ENCODE results near the gene SPRED2.

DNA sequence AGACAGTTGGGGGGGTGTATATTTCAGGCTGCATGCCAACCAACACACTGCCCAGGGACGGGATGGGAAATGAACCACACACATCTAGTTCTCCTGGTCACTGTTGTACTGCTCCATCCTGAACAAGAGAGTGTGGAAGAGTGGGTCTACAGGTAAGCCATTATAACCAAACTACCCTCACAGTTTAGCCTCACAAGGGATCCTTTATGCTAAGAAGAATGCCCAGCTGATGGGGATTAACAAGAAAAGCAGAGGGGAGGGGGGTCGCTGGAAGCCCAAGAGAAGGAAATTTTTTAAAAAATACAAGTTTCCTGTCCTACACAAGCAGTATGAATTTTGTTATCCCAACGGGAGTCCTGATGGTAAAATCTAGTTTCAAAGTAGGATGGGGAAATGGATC, 16.1 kb downstream of the SPRED2 start:
- no peak for TF ChIP-seq POLR2A (IDR thresholded peaks at IDR 0.05; ENCODE audit: low read length)
- TF ChIP-seq GATA1 (IDR thresholded peaks at IDR 0.05; ENCODE audit: low read depth, low read length), result no peak
